Skin of body (tissue), 3 donors: ENCODE results near the gene WFDC1. TPM values are rescaled to one million over a fixed set of nuclear protein-coding genes. Genes with fewer than 3 reads are reported as not detected.

Experiments used
- DNase-seq: peaks from one replicate; lab custom pipeline; 2025; lab: John Stamatoyannopoulos, UW
- small RNA-seq: library from RNA; depleted of rRNA; stranded (forward); fragments of <200 nt; gene quantifications from one replicate; pipeline ENCODE3, GENCODE V24; 2014; ENCODE audit warnings: low replicate concordance
- total RNA-seq: library from RNA; depleted of rRNA; stranded (reverse); fragments of >200 nt; gene quantifications from one replicate; pipeline ENCODE4 v1.2.3, GENCODE V29; 2014

WFDC1 gene
- total RNA-seq, 1 donor from 2014 or later: 5.8 TPM

- DNase-seq: no peak
Measured at GRCh38 chr16:84378099-84378498, 83.4 kb downstream of the WFDC1 start.

GRCh38 chr16:84378567-84378966 is 83.9 kb downstream of the WFDC1 start:
- DNase-seq: no peak

- DNase-seq: no peak
Measured at GRCh38 chr16:84379008-84379708, 84.5 kb downstream of the WFDC1 start.

Small RNA genes lying within 50 kb of the gene (small RNA-seq; reads per million reads assigned to genes)
- not detected for gene RNA5SP433

Other genes with a start within 250 kb of the WFDC1 start
- 66.1 TPM for gene MBTPS1, start 177.9 kb upstream of the WFDC1 start, total RNA-seq
- gene HSDL1, start 149.7 kb upstream of the WFDC1 start, total RNA-seq: 22.1 TPM
- gene DNAAF1, start 149.6 kb upstream of the WFDC1 start, total RNA-seq: not detected
- gene TAF1C, start 107.8 kb upstream of the WFDC1 start, total RNA-seq: 22.8 TPM
- 0.39 TPM for gene ADAD2, start 103.7 kb upstream of the WFDC1 start, total RNA-seq
- gene KCNG4, start 54.9 kb upstream of the WFDC1 start, total RNA-seq: not detected
- gene ATP2C2, start 73.7 kb downstream of the WFDC1 start, total RNA-seq: 25.9 TPM
- gene MEAK7, start 209.8 kb downstream of the WFDC1 start, total RNA-seq: 12.2 TPM